ENCODE measurements around the gene CFAP20DC.

DNA sequence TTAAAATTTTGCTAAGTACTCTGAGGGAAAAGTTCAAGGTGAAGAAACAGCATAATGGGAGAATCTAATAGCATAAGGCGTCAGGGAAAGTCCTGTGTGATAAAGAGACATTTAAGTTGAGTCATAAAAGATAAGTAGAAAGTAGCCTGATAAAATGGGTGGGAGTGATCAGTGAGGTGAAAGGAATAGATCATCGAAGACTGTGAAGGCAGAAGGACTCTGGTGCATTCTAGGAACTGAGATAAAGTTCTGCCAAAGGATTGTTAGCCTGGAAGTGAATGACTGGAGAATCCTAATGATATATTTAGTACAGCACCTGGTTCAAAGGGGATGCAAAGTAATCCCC is 149.9 kb downstream of the CFAP20DC start:
- TF ChIP-seq, protein P1, sequence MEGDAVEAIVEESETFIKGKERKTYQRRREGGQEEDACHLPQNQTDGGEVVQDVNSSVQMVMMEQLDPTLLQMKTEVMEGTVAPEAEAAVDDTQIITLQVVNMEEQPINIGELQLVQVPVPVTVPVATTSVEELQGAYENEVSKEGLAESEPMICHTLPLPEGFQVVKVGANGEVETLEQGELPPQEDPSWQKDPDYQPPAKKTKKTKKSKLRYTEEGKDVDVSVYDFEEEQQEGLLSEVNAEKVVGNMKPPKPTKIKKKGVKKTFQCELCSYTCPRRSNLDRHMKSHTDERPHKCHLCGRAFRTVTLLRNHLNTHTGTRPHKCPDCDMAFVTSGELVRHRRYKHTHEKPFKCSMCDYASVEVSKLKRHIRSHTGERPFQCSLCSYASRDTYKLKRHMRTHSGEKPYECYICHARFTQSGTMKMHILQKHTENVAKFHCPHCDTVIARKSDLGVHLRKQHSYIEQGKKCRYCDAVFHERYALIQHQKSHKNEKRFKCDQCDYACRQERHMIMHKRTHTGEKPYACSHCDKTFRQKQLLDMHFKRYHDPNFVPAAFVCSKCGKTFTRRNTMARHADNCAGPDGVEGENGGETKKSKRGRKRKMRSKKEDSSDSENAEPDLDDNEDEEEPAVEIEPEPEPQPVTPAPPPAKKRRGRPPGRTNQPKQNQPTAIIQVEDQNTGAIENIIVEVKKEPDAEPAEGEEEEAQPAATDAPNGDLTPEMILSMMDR (IDR thresholded peaks at IDR 0.05), result no peak
- no peak for TF ChIP-seq POLR2A (IDR thresholded peaks at IDR 0.05)
